D341Med (cell line): ENCODE results near the gene C11orf21.

Source experiments
- DNase-seq: peaks from one replicate; pipeline ENCODE4 v3.0.0; 2012; ENCODE audit warnings: low spot score

Gene C11orf21

DNA sequence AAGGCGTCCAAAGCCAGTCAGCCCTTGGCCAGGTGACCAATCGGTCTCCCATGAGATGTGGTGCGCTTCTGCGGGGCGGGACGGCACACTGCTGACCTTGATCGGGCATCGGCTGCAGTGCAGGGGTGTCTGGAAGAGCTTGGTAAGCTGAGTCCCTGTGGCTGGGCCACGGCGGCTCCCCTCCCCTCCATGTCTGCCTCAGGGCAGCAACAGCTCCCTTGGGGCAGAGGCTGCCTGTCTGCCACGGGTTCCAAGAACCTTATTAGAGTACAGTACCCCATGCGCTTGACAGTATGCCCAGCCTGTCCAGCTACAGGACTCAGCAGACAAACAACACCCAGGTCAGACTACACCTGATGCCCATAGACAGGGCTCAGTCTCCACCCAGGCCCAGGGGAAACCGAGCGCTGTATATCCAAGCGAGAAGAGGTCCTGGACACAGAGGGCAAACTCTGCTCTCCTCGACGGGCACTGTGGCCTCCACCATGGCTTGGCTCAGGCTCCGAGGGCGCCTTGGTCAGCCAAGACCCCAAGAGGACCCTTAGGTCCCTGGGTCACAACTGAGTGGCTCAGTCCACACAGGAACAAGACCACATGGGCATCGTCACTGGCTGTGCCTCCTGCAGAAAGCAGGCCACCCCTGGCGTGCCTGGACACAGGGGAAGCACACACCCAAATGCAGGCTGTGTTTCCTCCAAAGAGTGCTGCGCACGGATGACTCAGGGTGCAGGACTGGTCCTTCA is 19.0 kb upstream of the C11orf21 start:
- DNase-seq = peak; percentile 9

DNA sequence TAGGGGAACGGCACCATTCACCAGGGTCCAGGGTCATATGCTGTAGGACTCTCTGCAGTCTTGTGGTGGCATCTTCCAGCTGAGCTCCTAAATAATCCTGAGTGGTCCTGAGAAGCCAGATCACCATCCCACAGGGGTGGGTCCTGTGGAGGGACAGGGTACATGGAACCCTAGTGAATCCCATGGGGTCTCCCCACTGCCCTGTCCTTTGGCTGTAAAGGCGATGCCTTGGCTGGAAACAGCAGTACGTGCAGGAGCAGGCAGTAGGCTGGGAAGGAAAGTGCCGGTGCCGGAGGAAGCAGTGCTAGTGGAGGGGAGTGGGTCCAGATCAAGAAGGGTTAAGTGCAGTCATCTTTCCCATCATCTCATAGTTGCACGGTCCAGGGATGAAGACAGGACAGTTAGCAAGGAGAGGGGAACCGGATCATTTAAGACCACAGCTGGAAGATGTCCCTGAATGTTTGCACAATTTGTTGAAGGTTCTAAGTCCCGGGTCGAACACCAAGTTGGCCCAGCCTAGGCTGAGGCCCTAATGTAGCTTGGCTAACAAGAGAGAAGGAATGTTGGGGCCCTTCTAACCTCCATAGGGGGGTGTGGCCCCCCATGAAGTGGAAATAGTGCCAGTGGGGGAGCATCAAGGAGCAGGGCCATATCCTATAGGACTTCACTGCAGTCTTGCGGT is 18.2 kb upstream of the C11orf21 start:
- DNase-seq = peak; percentile 5

DNA sequence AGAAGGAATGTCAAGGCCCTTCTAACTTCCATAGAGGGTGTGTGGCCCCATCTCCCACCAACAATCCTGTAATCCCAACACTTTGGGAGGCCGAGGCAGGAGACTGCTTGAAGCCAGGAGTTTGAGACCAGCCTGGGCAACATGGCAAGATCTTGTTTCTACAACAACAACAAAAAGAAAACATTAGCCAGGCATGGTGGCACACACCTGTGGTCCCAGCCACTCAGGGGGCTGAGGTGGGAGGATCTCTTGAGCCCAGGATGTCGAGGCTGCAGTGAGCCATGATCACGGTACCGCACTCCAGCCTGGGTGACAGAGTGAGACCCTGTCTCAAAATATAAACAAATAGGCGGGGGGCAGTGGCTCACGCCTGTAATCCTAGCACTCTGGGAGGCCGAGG is 17.0 kb upstream of the C11orf21 start:
- DNase-seq = no peak

DNA sequence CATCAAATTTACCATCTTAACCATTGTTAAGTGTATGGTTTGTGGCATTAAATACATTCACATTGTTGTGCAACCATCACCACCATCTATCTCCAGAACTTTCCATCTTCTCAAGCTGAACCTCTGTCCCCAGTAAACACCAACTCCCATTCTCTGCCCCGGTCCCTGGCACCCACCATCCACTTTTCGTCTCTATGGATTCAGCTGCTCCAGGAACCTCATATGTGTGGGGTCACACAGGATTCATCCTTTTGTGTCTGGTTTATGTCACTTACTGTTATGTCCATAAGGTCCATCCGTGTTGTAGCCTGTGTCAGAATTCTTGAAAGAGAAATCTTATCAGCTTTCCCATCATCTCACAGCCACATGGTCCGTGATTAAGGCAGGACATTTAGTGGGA is 16.4 kb upstream of the C11orf21 start:
- DNase-seq = no peak

DNA sequence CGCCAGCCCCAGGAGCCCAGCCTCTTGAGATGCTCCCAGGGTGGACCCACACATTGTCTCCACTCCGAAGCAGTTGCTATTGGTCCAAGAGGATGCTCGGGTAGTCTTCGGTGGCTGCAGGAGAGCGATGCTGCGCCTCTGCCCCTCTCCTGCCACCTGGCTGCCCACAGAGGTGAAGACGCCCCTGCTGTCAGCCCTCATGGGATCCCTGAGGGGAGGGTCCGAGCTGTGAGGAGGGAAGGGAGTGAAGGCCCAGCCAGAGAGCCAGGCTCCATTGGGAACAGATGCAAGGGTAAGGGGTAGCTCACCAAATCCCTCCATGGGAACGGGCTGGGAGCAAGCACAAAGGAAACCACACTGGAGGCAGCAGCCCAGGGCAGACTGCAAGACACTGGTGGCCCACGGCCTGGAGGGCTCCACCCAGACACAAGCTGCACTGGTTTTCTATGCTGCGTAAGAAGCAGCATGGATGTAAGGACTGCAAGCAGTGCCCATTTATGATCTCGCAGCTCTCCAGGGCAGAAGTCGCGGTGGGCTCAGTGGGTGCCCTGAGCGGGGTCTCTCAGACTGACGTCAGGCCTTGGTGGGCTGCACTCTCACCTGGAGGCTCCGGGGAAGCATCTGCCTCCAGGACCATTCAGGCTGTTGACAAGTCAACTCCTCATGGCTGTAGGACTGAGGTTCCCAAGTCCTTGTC is 15.8 kb upstream of the C11orf21 start:
- no peak for DNase-seq

DNA sequence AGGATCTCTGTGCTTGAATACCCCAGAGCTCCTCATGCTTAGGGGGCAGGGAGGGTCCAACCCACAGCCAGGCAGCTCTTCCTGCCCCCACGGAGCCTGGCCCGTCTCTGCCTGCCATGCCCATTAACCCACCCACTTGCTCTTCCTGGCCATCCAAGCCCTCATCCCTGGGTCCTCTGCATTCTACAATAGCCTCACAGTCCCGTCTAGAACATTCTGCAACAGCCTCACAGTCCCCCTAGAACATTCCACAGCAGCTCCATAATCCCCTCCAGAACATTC is 15.2 kb upstream of the C11orf21 start:
- DNase-seq = no peak

DNA sequence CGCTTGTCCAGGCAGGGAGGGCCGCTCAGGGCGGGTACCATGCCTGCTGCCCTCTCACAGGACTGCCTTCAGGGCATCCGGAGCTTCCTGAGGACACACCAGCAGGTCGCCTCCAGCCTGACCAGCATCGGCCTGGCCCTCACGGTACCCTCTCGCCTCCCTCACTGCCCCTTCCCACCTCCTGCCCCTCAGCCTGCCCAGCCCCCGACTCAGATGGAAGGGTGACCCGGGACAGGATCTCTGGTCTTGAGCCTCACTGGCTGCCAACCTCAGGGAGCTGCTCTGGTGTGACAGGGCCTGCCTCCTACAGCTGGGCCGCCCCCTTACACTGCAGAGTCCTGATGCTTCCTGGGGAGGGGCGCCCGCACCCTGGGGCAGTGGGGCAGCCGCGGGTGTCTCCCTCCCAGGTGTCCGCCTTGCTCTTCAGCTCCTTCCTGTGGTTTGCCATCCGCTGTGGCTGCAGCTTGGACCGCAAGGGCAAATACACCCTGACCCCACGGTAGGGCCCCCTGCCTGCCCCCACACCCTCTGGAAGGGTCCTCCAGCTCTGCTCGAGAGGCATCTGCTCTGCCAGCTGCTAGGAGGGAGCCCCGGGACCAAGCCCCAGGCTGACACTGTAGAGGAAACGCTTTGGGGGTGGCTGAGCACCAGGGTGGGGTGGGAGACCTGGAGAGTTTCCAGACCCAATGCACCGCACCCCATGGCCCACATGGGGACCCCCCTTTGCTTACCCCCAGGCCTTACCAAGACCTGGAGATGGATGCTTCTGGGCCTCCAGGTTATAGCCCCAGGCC is 14.6 kb upstream of the C11orf21 start:
- DNase-seq = no peak

DNA sequence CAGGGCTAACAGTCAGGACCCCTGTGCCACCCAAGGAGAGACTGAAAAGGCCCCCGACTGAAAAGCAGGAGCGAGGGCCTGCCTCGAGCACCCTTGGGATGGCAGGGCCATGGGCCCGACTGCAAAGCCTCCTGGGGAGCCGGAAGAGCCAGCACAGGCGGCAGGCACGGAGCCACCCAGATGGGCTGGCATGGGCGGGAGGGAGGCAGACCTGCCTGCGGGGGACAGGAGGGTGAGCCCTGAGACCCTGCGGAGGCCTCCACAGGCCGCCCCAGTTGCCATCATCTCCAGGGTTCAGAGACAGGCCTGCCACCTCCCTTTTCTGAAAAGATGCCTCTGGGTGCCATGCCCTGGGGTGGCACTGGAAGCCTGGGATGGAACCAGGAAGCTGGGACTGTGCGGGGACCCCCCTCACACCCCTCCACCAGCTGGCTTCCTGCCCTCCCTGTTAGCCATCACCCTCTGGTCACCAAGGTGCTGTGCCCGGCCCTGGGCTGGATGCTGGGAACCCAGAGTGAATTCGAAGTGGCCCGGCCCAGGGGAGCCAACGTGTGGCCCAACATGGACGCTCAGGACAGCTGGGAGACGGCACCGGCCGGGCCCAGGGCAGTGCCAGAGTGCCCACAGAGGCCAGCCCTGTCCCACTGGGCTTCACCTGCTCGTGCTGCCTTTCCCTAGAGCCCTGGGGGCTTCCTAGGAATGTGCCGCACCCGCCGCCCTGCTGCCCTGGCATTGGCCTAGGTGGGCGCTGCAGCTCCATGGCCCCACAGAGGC is 13.9 kb upstream of the C11orf21 start:
- no peak for DNase-seq

DNA sequence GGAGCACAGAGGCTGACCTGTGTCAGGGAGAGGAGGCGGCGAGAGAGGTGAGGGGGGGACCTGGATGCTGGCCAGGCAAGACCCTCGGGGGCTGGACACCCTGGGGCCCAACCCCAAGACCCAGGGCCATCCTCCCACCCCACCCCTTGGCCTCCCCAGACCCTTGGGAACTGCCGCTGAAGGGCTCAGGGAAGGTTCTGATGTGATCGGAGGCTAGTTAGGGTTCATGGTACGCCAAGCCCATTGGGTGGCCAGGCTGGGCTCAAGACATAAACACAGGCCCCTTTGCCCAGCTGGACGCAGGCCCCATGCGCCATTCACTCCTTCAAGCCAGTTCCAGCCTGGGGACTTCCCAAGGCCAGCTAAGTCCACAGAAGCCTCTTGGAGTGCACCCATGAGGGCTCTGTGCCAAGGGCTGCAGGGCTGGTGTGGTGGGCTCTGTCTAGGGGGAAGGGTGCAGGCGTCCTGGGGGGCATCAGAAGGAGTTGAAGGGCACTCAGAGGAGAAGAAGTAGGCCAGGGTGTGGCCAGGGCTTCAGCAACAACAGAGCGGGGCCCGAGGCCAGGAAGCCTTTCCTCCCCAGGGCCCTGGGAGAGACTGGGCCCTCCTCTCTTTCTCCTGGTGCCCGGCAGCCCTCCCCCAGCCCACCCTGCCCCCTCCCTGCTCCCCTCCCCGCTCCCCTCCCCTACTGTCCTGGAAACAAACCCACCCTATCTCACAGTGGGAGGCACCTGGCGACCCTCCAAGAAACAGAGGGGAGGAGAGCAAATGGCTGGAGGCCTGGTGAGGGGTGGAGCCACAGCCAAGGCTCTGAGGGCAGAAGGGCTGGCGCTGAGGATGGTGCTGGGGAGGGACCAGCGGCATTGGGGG is 13.0 kb upstream of the C11orf21 start:
- no peak for DNase-seq

DNA sequence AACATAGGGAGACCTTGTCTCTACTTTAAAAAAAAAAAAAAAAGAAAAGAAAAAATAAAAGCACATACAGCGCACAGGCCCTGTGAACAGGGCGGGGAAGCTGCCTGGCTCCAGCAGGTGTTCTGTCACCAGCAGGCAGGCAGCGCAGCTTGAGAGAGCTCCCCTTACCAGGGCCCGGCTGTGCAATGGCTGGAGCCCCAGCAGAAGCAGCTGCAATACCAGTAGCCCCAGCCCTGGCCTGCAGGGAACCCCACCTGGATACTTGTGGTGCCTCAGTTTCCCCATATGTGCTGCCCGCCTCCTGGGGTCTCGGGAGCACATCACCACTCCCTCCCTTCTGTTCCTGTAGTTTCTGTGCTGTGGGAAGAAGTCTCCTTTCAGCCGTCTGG is 12.4 kb upstream of the C11orf21 start:
- DNase-seq = no peak

DNA sequence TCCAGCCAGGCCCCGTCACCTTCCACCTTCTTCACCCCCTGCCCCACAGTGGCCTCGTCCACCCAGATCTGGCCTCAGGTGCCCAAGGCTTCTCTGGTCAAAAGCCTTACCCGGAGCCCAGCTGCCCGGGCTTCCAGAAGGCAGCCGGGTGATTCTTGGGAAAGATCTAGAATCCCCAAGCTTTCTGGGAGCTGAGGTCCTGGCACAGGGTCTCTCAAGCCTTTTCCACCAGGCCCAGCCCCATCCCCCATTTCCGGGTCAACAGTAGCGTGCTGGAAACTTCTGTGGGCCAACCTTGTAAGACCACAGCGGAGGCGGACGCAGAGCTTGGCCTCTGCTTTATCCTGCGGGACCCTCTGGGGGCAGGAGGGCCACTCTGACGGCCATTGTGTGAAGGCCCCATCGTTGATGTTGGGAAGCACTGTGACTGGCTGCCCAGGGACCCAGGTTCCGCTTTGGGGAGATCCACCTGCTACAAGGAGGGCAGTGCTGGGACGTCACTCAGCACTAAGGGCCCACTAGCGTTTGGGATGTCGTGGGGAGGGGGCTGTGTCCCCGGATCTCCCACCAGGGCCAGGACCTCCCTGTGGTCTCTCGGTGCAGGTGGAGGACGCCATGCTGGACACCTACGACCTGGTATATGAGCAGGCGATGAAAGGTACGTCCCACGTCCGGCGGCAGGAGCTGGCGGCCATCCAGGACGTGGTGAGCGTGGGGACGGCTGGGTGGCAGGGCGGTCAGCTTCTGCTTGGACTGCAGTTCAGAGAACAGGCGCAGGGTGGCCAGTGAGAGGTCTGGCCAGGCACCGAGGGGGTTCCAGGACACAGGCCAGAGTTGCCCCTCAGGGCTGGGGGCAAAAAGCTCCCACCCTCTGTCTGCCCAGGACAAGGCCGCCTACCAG is 11.6 kb upstream of the C11orf21 start:
- no peak for DNase-seq

DNA sequence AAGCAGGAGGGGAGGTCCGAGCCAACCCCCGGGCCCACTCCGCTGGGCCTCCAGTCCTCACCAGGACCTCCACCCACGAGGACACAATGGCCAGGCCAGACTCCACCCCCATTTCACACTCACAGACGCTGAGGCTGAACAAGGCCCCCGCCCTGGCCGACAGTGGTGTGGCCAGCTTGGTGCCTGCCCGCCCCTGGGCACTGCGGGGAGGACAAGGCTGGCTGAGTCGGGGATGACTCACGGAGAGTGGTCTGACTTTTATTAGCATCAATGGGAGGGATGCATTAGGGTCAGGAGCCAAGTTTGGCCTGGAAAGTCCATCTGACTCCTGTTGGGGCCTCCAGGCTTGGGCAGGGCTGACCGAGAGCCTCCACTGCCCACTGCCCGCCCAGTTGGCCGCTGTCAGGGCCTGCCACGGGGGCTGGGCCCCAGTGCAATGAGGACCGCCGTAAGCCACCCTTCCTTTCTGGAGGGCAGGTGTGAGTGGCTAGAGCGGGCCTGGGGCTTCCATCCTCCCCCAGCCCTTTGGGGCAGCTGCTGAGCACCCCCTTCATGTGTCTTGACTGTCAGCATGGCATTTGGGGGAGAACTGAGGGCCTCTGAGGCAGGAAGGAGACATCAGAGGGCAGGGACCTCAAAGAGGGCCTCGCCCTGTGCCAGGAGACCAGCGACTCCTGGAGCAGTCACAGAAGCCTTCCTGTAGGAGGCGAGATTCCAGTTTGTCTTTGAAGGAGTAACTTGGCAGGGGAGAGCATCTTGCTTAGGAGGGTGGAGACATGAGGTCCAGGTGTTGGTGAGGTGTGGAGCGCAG is 10.7 kb upstream of the C11orf21 start:
- DNase-seq = no peak

DNA sequence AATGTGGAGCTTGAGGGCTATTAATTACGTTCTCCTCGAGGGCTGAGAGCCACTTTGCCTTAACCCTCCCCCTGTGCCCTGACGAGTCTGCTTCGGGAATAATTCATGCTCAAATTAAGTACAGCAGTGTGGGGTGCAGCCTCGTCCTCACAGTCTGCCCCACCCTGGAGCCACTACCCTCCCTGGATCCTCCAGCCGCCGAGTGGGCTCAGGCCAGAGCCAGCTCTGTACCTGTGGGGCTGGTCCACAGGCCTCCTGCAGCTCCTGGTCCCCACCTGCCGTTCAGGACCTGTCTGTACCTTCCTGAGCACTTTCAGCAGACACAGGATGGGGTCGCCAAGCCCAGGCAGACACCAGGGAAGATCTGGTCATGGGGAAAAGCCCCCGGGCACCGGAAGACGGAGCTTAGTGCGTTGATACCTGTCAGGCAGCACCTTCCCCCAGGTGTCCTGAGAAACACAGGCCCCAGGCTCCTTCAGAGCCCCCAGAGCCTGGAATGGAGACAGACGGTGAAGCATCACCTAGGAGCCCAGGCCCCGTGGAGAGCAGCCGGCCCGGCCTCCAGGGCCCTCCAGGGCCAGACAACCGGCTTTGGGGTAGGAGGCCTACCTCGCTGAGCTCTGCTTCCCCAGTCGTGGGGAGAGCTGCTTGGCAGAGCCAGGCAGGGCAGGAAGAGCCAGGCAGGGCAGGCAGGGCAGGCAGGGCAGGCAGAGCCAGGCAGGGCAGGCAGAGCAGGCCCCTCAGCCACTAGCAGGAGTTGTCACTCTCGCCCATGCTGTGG is 9.8 kb upstream of the C11orf21 start:
- DNase-seq = no peak

DNA sequence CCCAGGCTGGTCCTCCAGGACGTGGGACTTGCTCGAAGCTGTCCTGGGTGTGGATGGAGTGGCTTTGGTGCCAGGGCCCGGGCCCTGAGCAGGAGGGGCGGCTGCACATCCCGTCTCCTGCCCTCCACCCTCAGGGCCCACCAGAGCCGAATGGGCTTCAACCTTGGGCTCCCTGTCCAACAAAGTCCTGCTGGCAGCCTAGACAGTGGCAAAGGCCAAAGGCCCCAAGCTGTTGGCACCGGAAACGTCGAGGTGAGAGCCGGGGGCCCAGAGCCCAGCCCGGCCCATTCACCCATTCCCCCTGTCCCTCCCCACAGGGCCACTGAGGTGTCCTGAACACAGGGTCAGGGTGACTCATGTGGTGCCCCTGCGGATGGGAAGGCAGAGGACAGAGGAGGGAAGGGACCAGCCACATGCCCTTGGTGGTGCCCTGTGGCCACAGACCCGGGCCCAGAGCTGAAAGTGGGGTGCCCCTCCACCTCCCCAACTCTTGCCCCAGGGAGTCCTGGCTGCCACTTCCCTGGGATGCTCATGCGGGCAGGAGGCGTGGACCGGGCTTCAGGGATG is 9.2 kb upstream of the C11orf21 start:
- no peak for DNase-seq

DNA sequence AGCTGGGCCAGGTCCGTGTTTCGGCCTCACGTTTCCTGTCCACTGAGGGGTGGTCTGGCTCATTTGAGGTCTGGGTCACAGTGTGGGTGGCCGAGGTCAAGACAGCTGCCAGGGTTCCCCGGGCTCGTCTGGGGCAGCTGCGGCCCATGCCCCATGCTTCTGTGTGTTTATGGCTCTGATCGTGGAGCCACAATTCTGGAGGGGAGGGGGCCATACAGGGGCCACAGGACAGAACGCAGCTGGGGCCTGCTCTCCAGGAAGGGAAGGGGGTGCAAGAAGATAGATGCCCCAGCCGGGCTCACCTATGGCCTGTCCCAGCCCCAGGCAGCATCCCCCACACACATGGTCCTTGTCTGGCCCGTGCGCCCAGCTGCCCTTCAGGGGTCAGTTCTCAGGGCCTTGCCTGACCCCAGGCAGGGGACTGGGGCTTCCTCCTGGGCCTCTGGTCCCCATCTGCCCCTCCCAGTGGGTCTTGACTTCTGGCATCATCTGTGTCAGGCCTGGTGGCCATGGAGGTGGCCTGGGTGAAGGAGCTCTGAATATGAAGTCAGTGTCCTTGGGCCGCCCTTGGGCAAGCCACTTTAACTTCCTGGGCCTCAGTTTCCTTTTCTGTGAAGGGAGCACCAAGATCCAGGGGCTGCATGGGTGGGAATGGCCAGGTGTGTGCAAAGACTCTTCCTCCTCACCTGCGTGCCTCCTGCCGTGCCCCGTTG is 8.5 kb upstream of the C11orf21 start:
- DNase-seq = no peak

DNA sequence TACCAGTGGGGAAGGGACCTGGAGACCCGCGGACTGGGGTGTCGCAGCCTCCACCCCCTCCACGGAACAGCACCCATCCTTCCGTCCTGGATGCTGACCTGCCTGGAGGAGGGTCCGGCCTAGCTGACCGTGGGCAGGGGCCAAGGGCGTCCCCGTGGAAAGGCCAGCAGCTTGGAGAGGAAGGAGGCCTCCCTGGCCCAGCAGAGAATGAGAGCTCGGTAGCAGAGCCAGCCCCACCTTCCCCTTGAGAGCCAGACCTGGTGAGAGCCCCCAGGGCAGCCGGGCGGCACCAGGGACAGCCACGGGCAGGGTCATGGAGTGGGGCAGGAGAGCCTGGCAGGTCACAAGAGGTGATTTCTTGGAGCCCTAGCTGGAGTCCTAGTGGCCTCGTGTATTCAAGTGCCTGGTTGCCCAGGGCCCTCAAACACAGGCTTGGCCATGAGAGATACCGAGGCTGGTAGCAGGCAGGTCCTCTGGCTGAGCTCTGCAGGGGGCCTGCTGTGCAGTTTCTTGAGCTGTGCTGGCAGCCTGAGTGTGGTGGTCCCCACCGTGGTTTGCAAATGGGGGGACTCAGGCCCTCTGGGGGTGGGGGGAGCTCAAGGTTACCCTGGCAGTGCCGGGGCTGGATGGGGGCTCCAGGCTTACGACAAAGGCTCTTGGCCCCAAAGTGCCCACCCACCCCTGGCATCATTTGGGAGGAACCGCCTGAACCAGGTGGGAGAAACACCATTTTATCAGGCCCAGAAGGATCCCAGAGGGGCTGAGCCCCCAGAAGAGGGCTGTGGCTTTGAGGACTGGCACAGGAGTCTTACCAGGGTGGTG is 7.7 kb upstream of the C11orf21 start:
- DNase-seq = no peak
